ENCODE data around the gene NUTM2B.
"Not testable (repeated sequence)": the region's sequence is repeated elsewhere in the genome, so short reads cannot be mapped to it uniquely, and the experiment has no call there.

DNA sequence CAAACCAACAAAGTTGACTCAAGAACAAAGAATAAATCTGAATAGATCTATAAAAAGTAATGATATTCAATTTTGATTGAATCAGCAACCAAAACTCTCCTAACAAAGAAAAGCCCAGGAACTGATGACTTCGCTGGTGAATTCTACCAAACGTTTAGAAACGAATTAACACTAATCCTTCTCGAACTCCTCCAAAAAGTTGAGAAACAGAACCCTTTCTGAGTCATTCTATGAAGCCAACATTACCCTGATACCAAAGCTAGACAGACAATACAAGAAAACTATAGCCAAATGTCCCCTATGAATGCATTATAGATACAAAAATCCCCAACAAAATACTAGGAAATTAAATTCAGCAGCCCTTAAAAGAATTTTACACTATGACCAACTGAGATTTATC, 17.0 kb downstream of the NUTM2B start:
- not testable (repeated sequence) for TF ChIP-seq POLR2A (IDR thresholded peaks at IDR 0.05); POLR2AphosphoS5 (IDR thresholded peaks at IDR 0.05; ENCODE audit: insufficient read depth in 1 of 2, low read depth in 1 of 2)
- TF ChIP-seq, protein P1, sequence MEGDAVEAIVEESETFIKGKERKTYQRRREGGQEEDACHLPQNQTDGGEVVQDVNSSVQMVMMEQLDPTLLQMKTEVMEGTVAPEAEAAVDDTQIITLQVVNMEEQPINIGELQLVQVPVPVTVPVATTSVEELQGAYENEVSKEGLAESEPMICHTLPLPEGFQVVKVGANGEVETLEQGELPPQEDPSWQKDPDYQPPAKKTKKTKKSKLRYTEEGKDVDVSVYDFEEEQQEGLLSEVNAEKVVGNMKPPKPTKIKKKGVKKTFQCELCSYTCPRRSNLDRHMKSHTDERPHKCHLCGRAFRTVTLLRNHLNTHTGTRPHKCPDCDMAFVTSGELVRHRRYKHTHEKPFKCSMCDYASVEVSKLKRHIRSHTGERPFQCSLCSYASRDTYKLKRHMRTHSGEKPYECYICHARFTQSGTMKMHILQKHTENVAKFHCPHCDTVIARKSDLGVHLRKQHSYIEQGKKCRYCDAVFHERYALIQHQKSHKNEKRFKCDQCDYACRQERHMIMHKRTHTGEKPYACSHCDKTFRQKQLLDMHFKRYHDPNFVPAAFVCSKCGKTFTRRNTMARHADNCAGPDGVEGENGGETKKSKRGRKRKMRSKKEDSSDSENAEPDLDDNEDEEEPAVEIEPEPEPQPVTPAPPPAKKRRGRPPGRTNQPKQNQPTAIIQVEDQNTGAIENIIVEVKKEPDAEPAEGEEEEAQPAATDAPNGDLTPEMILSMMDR (IDR thresholded peaks at IDR 0.05), result not testable (repeated sequence)
